A673 (cell line): ENCODE results near the gene OBP2B.

ENCODE experiments used
- EZH2 ChIP-seq: fragments of 200-600 bp; sonication (generic); IDR thresholded peaks from 2 replicates; pipeline ENCODE4 v1.6.1; 2017; ENCODE audit warnings: borderline replicate concordance, low read depth, mild to moderate bottlenecking, mixed read lengths, antibody characterized with exemption, low read length; ENCODE audit not compliant: poor library complexity, severe bottlenecking
- TF ChIP-seq, protein P1 (sequence below): fragments of 300-800, 200-600 bp; sonication (generic); conservative IDR thresholded peaks from 2 replicates; pipeline ENCODE4 v1.5.1; 2017; ENCODE audit warnings: low read depth, mild to moderate bottlenecking, antibody characterized with exemption, low read length, moderate library complexity, mixed read lengths

DNA sequence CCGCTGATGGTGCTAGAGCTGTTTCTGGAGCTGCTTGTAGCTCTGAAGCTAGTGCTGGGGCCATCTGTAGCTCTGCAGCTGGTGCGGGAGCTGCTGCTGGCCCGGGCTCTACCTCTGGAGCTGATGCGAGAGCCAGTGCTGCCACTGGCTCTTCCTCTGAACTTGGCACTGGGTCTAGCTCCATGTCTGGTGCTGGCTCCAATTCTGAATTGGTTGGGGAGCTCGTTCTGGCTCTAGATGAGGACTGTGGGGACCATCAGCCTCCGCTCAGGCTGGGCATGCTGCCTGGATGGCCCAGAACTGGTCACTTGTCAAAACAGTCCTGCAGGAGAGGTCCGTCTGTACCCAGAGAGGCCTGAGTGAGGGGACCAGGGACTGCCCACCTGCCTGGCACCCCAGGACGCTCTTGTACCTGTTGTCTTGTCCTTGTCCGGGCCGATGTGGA is 21.5 kb downstream of the OBP2B start:
- TF ChIP-seq, protein P1, sequence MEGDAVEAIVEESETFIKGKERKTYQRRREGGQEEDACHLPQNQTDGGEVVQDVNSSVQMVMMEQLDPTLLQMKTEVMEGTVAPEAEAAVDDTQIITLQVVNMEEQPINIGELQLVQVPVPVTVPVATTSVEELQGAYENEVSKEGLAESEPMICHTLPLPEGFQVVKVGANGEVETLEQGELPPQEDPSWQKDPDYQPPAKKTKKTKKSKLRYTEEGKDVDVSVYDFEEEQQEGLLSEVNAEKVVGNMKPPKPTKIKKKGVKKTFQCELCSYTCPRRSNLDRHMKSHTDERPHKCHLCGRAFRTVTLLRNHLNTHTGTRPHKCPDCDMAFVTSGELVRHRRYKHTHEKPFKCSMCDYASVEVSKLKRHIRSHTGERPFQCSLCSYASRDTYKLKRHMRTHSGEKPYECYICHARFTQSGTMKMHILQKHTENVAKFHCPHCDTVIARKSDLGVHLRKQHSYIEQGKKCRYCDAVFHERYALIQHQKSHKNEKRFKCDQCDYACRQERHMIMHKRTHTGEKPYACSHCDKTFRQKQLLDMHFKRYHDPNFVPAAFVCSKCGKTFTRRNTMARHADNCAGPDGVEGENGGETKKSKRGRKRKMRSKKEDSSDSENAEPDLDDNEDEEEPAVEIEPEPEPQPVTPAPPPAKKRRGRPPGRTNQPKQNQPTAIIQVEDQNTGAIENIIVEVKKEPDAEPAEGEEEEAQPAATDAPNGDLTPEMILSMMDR, result no peak
- TF ChIP-seq EZH2, result no peak
